Measurements from ENCODE around the gene MOK.
"Not testable (repeated sequence)": the region's sequence is repeated elsewhere in the genome, so short reads cannot be mapped to it uniquely, and the experiment has no call there.

MOK gene

GRCh38 chr14:102304611-102305506 is at the start of gene MOK:
TSS of gene MOK (minus strand) at chr14:102305164. CDS start at chr14:102304968, 196 bp downstream.
- DNase-seq (ENCODE audit: extremely low read depth in 1 of 2, low read depth in 1 of 2) = peak; percentile 90 to 93

GRCh38 chr14:102353126-102353619 is 48.2 kb upstream of the MOK start:
- no peak for DNase-seq (ENCODE audit: extremely low read depth in 1 of 2, low read depth in 1 of 2)

- DNase-seq (ENCODE audit: extremely low read depth in 1 of 2, low read depth in 1 of 2) = no peak
Observed at GRCh38 chr14:102352213-102352612, 47.2 kb upstream of the MOK start.

GRCh38 chr14:102351593-102351992 is 46.6 kb upstream of the MOK start:
- DNase-seq (ENCODE audit: extremely low read depth in 1 of 2, low read depth in 1 of 2) = not testable (repeated sequence)

- DNase-seq (ENCODE audit: extremely low read depth in 1 of 2, low read depth in 1 of 2) = no peak
Observed at GRCh38 chr14:102351023-102351422, 46.1 kb upstream of the MOK start.

GRCh38 chr14:102348376-102348775 is 43.4 kb upstream of the MOK start:
- no peak for DNase-seq (ENCODE audit: extremely low read depth in 1 of 2, low read depth in 1 of 2)

- DNase-seq (ENCODE audit: extremely low read depth in 1 of 2, low read depth in 1 of 2) = no peak
Observed at GRCh38 chr14:102346645-102347044, 41.7 kb upstream of the MOK start.

GRCh38 chr14:102345232-102345631 is 40.3 kb upstream of the MOK start:
- no peak for DNase-seq (ENCODE audit: extremely low read depth in 1 of 2, low read depth in 1 of 2)

GRCh38 chr14:102344485-102344884 is 39.5 kb upstream of the MOK start:
- no peak for DNase-seq (ENCODE audit: extremely low read depth in 1 of 2, low read depth in 1 of 2)

GRCh38 chr14:102344084-102344483 is 39.1 kb upstream of the MOK start:
- no peak for DNase-seq (ENCODE audit: extremely low read depth in 1 of 2, low read depth in 1 of 2)

GRCh38 chr14:102342238-102342637 is 37.3 kb upstream of the MOK start:
- DNase-seq (ENCODE audit: extremely low read depth in 1 of 2, low read depth in 1 of 2) = no peak

- no peak for DNase-seq (ENCODE audit: extremely low read depth in 1 of 2, low read depth in 1 of 2)
Observed at GRCh38 chr14:102341566-102341965, 36.6 kb upstream of the MOK start.

- no peak for DNase-seq (ENCODE audit: extremely low read depth in 1 of 2, low read depth in 1 of 2)
Observed at GRCh38 chr14:102338724-102339123, 33.8 kb upstream of the MOK start.

- no peak for DNase-seq (ENCODE audit: extremely low read depth in 1 of 2, low read depth in 1 of 2)
Observed at GRCh38 chr14:102335163-102335562, 30.2 kb upstream of the MOK start.

- DNase-seq (ENCODE audit: extremely low read depth in 1 of 2, low read depth in 1 of 2) = no peak
Observed at GRCh38 chr14:102333795-102334705, 29.1 kb upstream of the MOK start.

GRCh38 chr14:102333390-102333789 is 28.4 kb upstream of the MOK start:
- no peak for DNase-seq (ENCODE audit: extremely low read depth in 1 of 2, low read depth in 1 of 2)

GRCh38 chr14:102330806-102331205 is 25.8 kb upstream of the MOK start:
- DNase-seq (ENCODE audit: extremely low read depth in 1 of 2, low read depth in 1 of 2) = no peak

- DNase-seq (ENCODE audit: extremely low read depth in 1 of 2, low read depth in 1 of 2) = not testable (repeated sequence)
Observed at GRCh38 chr14:102329381-102329780, 24.4 kb upstream of the MOK start.

- no peak for DNase-seq (ENCODE audit: extremely low read depth in 1 of 2, low read depth in 1 of 2)
Observed at GRCh38 chr14:102326583-102326982, 21.6 kb upstream of the MOK start.

- DNase-seq (ENCODE audit: extremely low read depth in 1 of 2, low read depth in 1 of 2) = no peak
Observed at GRCh38 chr14:102325791-102326345, 20.9 kb upstream of the MOK start.

- no peak for DNase-seq (ENCODE audit: extremely low read depth in 1 of 2, low read depth in 1 of 2)
Observed at GRCh38 chr14:102323102-102323501, 18.1 kb upstream of the MOK start.

Data from stimulated activated CD8-positive, alpha-beta memory T cell treated with anti-CD3 and anti-CD28 coated beads, Interleukin-7, amount 100 ng/mL, for 48 hours (primary cell).